ENCODE data around the gene LY6G5C. TPM values are rescaled to one million over a fixed set of nuclear protein-coding genes. Genes with fewer than 3 reads are reported as not detected.
A peak's percentile ranks its signal among the peaks of the same experiment; 100 is the strongest.

Gene LY6G5C
- total and polyA plus RNA-seq, 9 of the 15 experiments (the other 6 are each of a cell fraction or from before 2014, with no cell fraction given), result 0.10 to 0.67 (median 0.46) TPM; not detected in 4

DNA sequence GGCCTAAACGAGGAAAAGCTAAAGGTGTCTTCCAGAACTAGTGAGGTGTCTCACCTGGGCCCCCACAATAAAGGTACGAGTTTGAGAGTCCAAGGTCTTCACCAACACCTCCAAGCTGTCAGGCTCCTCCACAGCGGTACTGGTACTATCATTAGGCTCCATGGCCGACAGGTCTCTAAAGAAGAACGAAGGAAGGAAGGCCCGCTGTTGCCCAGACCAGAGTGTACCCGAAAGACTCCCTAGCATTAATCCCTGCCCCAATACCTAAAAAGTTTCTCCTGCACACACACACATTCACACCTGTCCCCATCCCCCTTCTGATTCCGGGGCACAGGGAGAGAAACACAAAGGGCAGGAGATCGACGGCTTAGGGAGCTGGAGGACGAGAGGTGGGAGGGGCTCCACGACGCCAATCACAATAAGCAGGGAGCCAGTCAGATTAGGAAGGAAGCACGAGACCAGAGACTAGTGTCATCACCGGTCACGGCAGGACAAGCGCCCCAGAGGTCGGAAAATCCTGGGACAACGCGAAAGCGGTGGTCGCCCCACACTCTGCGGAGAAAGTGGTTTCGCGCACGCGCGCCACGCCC is 29.2 kb downstream of the LY6G5C start (continued):
- TF ChIP-seq, protein P1, sequence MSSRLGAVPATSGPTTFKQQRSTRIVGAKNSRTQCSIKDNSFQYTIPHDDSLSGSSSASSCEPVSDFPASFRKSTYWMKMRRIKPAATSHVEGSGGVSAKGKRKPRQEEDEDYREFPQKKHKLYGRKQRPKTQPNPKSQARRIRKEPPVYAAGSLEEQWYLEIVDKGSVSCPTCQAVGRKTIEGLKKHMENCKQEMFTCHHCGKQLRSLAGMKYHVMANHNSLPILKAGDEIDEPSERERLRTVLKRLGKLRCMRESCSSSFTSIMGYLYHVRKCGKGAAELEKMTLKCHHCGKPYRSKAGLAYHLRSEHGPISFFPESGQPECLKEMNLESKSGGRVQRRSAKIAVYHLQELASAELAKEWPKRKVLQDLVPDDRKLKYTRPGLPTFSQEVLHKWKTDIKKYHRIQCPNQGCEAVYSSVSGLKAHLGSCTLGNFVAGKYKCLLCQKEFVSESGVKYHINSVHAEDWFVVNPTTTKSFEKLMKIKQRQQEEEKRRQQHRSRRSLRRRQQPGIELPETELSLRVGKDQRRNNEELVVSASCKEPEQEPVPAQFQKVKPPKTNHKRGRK (tag; IDR thresholded peaks at IDR 0.05), result no peak
- TF ChIP-seq MYC (IDR thresholded peaks at IDR 0.05; ENCODE audit: low read depth, low read length) (peak; percentile 75; the same call in 1 of the 2 replicates), MYC (CRISPR knock-in tag; IDR thresholded peaks at IDR 0.05; ENCODE audit: borderline replicate concordance, low read depth) (no peak), ILF3 (IDR thresholded peaks at IDR 0.05; ENCODE audit: borderline replicate concordance) (no peak), KLF6 (CRISPR knock-in tag; IDR thresholded peaks at IDR 0.05; ENCODE audit: borderline replicate concordance) (no peak), HSF4 (CRISPR knock-in tag; IDR thresholded peaks at IDR 0.05; ENCODE audit: borderline replicate concordance) (no peak), DNMT1 (IDR thresholded peaks at IDR 0.05) (peak; percentile 42; the same call in 1 of the 2 replicates), TEAD1 (CRISPR knock-in tag; IDR thresholded peaks at IDR 0.05) (0 out of 4 replicates have a peak, but pooled peaks of 1 of the 2 experiments have one; percentile 6), KAT8 (IDR thresholded peaks at IDR 0.05; ENCODE audit: low read depth) (no peak), SIX5 (IDR thresholded peaks at IDR 0.05; ENCODE audit: borderline replicate concordance in 1 of 2, insufficient read depth in 1 of 2, low read depth in 1 of 2, low read length in 2 of 2) (no peak), LEF1 (IDR thresholded peaks at IDR 0.05) (peak; percentile 53; the same call in 1 of the 2 replicates), SOX6 (IDR thresholded peaks at IDR 0.05) (peak; percentile 73), ZNF589 (CRISPR knock-in tag; IDR thresholded peaks at IDR 0.05; ENCODE audit: low read depth) (0 out of 2 replicates have a peak, but pooled peaks have one; percentile 19)
- TF ChIP-seq, protein P2, sequence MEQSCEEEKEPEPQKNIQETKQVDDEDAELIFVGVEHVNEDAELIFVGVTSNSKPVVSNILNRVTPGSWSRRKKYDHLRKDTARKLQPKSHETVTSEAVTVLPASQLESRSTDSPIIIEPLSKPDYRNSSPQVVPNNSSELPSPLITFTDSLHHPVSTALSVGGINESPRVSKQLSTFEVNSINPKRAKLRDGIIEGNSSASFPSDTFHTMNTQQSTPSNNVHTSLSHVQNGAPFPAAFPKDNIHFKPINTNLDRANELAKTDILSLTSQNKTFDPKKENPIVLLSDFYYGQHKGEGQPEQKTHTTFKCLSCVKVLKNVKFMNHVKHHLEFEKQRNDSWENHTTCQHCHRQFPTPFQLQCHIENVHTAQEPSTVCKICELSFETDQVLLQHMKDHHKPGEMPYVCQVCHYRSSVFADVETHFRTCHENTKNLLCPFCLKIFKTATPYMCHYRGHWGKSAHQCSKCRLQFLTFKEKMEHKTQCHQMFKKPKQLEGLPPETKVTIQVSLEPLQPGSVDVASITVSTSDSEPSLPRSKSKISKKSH (CRISPR knock-in tag; IDR thresholded peaks at IDR 0.05), result no peak
- TF ChIP-seq, protein P3, sequence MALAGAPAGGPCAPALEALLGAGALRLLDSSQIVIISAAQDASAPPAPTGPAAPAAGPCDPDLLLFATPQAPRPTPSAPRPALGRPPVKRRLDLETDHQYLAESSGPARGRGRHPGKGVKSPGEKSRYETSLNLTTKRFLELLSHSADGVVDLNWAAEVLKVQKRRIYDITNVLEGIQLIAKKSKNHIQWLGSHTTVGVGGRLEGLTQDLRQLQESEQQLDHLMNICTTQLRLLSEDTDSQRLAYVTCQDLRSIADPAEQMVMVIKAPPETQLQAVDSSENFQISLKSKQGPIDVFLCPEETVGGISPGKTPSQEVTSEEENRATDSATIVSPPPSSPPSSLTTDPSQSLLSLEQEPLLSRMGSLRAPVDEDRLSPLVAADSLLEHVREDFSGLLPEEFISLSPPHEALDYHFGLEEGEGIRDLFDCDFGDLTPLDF (CRISPR knock-in tag; IDR thresholded peaks at IDR 0.05), result peak; percentile 65; the same call in 1 of the 2 replicates
- TF ChIP-seq, protein P4, sequence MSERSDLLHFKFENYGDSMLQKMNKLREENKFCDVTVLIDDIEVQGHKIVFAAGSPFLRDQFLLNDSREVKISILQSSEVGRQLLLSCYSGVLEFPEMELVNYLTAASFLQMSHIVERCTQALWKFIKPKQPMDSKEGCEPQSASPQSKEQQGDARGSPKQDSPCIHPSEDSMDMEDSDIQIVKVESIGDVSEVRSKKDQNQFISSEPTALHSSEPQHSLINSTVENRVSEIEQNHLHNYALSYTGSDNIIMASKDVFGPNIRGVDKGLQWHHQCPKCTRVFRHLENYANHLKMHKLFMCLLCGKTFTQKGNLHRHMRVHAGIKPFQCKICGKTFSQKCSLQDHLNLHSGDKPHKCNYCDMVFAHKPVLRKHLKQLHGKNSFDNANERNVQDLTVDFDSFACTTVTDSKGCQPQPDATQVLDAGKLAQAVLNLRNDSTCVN (CRISPR knock-in tag; IDR thresholded peaks at IDR 0.05), result peak; percentile 88
- TF ChIP-seq, protein P5, sequence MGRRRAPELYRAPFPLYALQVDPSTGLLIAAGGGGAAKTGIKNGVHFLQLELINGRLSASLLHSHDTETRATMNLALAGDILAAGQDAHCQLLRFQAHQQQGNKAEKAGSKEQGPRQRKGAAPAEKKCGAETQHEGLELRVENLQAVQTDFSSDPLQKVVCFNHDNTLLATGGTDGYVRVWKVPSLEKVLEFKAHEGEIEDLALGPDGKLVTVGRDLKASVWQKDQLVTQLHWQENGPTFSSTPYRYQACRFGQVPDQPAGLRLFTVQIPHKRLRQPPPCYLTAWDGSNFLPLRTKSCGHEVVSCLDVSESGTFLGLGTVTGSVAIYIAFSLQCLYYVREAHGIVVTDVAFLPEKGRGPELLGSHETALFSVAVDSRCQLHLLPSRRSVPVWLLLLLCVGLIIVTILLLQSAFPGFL (CRISPR knock-in tag; IDR thresholded peaks at IDR 0.05), result no peak
- TF ChIP-seq, protein P6, sequence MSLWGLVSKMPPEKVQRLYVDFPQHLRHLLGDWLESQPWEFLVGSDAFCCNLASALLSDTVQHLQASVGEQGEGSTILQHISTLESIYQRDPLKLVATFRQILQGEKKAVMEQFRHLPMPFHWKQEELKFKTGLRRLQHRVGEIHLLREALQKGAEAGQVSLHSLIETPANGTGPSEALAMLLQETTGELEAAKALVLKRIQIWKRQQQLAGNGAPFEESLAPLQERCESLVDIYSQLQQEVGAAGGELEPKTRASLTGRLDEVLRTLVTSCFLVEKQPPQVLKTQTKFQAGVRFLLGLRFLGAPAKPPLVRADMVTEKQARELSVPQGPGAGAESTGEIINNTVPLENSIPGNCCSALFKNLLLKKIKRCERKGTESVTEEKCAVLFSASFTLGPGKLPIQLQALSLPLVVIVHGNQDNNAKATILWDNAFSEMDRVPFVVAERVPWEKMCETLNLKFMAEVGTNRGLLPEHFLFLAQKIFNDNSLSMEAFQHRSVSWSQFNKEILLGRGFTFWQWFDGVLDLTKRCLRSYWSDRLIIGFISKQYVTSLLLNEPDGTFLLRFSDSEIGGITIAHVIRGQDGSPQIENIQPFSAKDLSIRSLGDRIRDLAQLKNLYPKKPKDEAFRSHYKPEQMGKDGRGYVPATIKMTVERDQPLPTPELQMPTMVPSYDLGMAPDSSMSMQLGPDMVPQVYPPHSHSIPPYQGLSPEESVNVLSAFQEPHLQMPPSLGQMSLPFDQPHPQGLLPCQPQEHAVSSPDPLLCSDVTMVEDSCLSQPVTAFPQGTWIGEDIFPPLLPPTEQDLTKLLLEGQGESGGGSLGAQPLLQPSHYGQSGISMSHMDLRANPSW (CRISPR knock-in tag; IDR thresholded peaks at IDR 0.05), result peak; percentile 86; the same call in 1 of the 2 replicates
